Endothelial cell of umbilical vein (primary cell): ENCODE results near the gene LENEP. TPM values are rescaled to one million over a fixed set of nuclear protein-coding genes. Genes with fewer than 3 reads are reported as not detected.

Experiments used
- BruUV-seq: library from RNA; stranded (reverse); fragments of 400-500 nt; replicated peaks from 2 replicates; lab custom pipeline; 2021; lab: Mats Ljungman, UMichigan
- CTCF ChIA-PET: fragments of 300-600, 350-600 bp; sonication (Branson Sonifier 250); formaldehyde crosslinking; loops from one replicate; lab custom pipeline; 2021; ENCODE audit warnings: antibody characterized with exemption, inconsistent platforms; lab: Charles Lee
- POLR2A ChIA-PET: fragments of 300-600, 350-600 bp; sonication (Branson Sonifier 250); formaldehyde crosslinking; loops from one replicate; lab custom pipeline; 2021; ENCODE audit warnings: antibody characterized with exemption, inconsistent platforms; lab: Charles Lee
- DNase-seq: peaks from one replicate; pipeline ENCODE4 v3.0.0-alpha.2; 2011; ENCODE audit warnings: low read depth, low spot score
- FAIRE-seq: peaks from 2 replicates; lab custom pipeline; 2011; peaks lifted over from hg19 to GRCh38; lab: Jason Lieb, UNC
- H2AFZ ChIP-seq: 2 replicates; pipeline ENCODE4 v1.6.0; 2012; ENCODE audit warnings: low read depth, low read length, control low read depth, inconsistent platforms
- H3K27ac ChIP-seq: 2 replicates; pipeline ENCODE4 v1.5.1; 2011; ENCODE audit warnings: low read depth, mild to moderate bottlenecking, control low read depth, low read length, moderate library complexity; ENCODE audit not compliant: insufficient read depth
- H3K27me3 ChIP-seq, 2 experiments: 2 replicates each; pipeline versions ENCODE4 v1.6.0 to v1.6.1; 2011; ENCODE audit warnings: low read length in 2 of 2, mixed read lengths in 1 of 2; ENCODE audit not compliant: control insufficient read depth in 2 of 2, insufficient read depth in 2 of 2
- H3K36me3 ChIP-seq, 2 experiments: 2 replicates in 1 of 2; 3 replicates in 1 of 2; pipeline ENCODE4 v1.5.1; 2011; ENCODE audit warnings: low read length in 2 of 2, mild to moderate bottlenecking in 1 of 2, moderate library complexity in 1 of 2; ENCODE audit not compliant: control insufficient read depth in 2 of 2, insufficient read depth in 2 of 2; ENCODE audit errors: extremely low read depth in 1 of 2
- H3K4me1 ChIP-seq: 3 replicates; pipeline ENCODE4 v1.5.1; 2011; ENCODE audit warnings: mild to moderate bottlenecking, low read length; ENCODE audit not compliant: control insufficient read depth, insufficient read depth; ENCODE audit errors: extremely low read depth
- H3K4me2 ChIP-seq: 2 replicates; pipeline ENCODE4 v1.6.1; 2011; ENCODE audit warnings: low read length, control low read depth, mixed read lengths; ENCODE audit not compliant: insufficient read depth
- H3K4me3 ChIP-seq, 3 experiments: fragments of 200-600 bp in 1 of 3; sonication (generic), shearing (Covaris generic) in 1 of 3; replicated peaks in 1 of 3; 2 replicates each; pipeline ENCODE4 v1.5.1; 2011 to 2016; ENCODE audit warnings: control low read depth in 3 of 3, low read length in 3 of 3, mild to moderate bottlenecking in 2 of 3, inconsistent platforms in 1 of 3, low read depth in 1 of 3, moderate library complexity in 1 of 3; ENCODE audit not compliant: insufficient read depth in 1 of 3
- H3K79me2 ChIP-seq: 2 replicates; pipeline ENCODE4 v1.6.0; 2012; ENCODE audit warnings: low read length, inconsistent platforms; ENCODE audit not compliant: control insufficient read depth, insufficient read depth
- H3K9ac ChIP-seq: replicated peaks from 2 replicates; pipeline ENCODE3; 2011; ENCODE audit warnings: low read length, control low read depth; ENCODE audit not compliant: insufficient read depth; ENCODE audit errors: extremely low read depth
- H3K9me1 ChIP-seq: replicated peaks from 3 replicates; pipeline ENCODE4 v1.6.0; 2011; ENCODE audit warnings: mild to moderate bottlenecking, low read length; ENCODE audit not compliant: control insufficient read depth, insufficient read depth; ENCODE audit errors: extremely low read depth
- H3K9me3 ChIP-seq: replicated peaks from 2 replicates; pipeline ENCODE4 v1.5.1; 2012; ENCODE audit warnings: low read length, inconsistent platforms; ENCODE audit not compliant: control insufficient read depth, insufficient read depth
- H4K20me1 ChIP-seq: replicated peaks from 2 replicates; pipeline ENCODE3; 2011; ENCODE audit warnings: mild to moderate bottlenecking, low read length; ENCODE audit not compliant: control insufficient read depth, insufficient read depth; ENCODE audit errors: extremely low read depth
- EZH2 ChIP-seq: IDR thresholded peaks from 2 replicates; pipeline ENCODE4 v1.6.1; 2012; ENCODE audit warnings: borderline replicate concordance, low read depth, mild to moderate bottlenecking, moderate library complexity, low read length, inconsistent platforms; ENCODE audit not compliant: severe bottlenecking
- FOS ChIP-seq: IDR thresholded peaks from 2 replicates; pipeline ENCODE4 v1.6.1; 2011; ENCODE audit warnings: mild to moderate bottlenecking, low read length, moderate library complexity, borderline replicate concordance; ENCODE audit not compliant: insufficient read depth
- GATA2 ChIP-seq: IDR thresholded peaks from 2 replicates; pipeline ENCODE4 v1.7.0; 2011; ENCODE audit warnings: low read depth, mild to moderate bottlenecking, moderate library complexity, mixed read lengths, low read length; ENCODE audit not compliant: insufficient read length, insufficient read depth
- JUN ChIP-seq: IDR thresholded peaks from 2 replicates; pipeline ENCODE4 v1.6.1; 2011; ENCODE audit warnings: borderline replicate concordance, low read depth; ENCODE audit not compliant: insufficient read length, insufficient read depth
- MYC ChIP-seq: IDR thresholded peaks from one replicate; pipeline ENCODE4 v1.6.1; 2011; ENCODE audit warnings: mild to moderate bottlenecking, low read depth, low read length
- POLR2A ChIP-seq: IDR thresholded peaks from 2 replicates; pipeline ENCODE4 v1.6.1; 2012; ENCODE audit warnings: low read depth, mild to moderate bottlenecking, control low read depth, low read length
- POLR2AphosphoS5 ChIP-seq: IDR thresholded peaks from 2 replicates; pipeline ENCODE4 v1.6.1; 2012; ENCODE audit warnings: low read depth, mild to moderate bottlenecking, control low read depth, low read length, moderate library complexity; ENCODE audit not compliant: insufficient read depth
- dilution Hi-C: fragments of 300-500 bp; cut with MboI; formaldehyde crosslinking; loops from one replicate; pipeline ENCODE4 v1.15.0; 2019; ENCODE audit warnings: low sequenced_read_pairs; ENCODE audit not compliant: extremely low pct_ligation_motif_present
- intact Hi-C: fragments of 100-400 bp; cut with micrococcal nuclease; formaldehyde crosslinking; loops from one replicate; pipeline ENCODE4 v1.10.0; 2022
- polyA plus RNA-seq, 4 experiments: library from polyadenylated mRNA; depleted of rRNA in 3 of 4; stranded (reverse) in 3 of 4; unstranded in 1 of 4; fragments of >200 nt; gene quantifications; 2 replicates each; pipeline versions ENCODE4 v1.2.1 to v1.2.3, GENCODE V29; 2011 to 2012; ENCODE audit warnings: missing spikeins in 1 of 4
- total RNA-seq: library from RNA; stranded (reverse); gene quantifications from 2 replicates; pipeline ENCODE4 v1.2.3, GENCODE V29; 2021
- TF ChIP-seq, protein P1 (sequence below): IDR thresholded peaks from 2 replicates; pipeline ENCODE4 v1.6.1; 2011; ENCODE audit not compliant: insufficient read depth, insufficient read length
- TF ChIP-seq, protein P2 (sequence below), 2 donors: IDR thresholded peaks; 1 replicate in 1 of 2; 2 replicates in 1 of 2; pipeline ENCODE4 v1.5.1; 2011; ENCODE audit warnings: low read length in 2 of 2, mild to moderate bottlenecking in 2 of 2, moderate library complexity in 2 of 2, control low read depth in 1 of 2, inconsistent platforms in 1 of 2, low read depth in 1 of 2; ENCODE audit not compliant: insufficient read depth in 1 of 2; ENCODE audit errors: extremely low read depth in 1 of 2

The LENEP gene
- total and polyA plus RNA-seq, 2 donors (not counting 3 experiments of a cell fraction or from before 2014, with no cell fraction given) = 0.64 TPM; not detected in 1

DNA sequence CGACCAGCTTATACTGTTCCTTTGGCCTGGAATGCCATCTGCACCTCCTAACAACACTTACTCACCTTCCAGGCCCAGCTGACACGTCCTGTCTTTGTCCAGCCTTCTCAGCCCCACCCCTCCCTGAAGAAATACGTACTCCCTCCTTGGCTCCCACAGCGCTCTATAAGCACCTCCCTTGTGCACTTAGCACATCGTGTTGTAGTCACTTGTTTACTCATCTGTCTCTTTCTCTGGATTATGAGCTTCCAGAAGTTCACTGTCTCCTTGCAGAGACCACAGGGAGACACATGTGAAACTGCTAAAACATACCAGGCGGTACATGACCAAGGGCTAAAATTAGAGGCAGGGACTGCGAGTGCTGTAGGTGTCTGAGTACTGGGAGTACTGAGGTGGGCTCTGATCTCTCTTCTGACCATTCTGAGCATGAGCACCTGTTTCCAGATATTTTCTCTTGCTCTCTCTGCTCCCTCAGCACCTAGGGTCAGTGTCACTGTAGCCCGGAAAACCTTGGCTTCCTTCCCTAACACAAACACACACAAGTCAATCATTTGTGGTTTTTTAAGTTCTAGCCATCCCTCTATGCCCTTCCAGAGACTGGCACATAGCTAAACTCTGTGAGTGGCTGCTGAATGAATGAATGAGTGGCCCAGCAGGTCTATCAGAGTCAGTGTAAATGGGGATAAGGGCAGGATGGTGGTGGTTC, 45.4 kb downstream of the LENEP start:
- ChIA-PET POLR2A (no interaction called here), CTCF (interaction anchor here (1.1 to 3.2 kb wide), 3 partner anchors 12 to 25 kb away, joined by 4 to 20 read pairs (median 6); partner anchors contain the start of gene ADAM15)
- Histone ChIP-seq H3K9me1 (no peaks in the 10 kb centered on the region), H4K20me1 (no peaks in the 10 kb centered on the region), H3K4me2 (no peak overlapping the region), H3K36me3 (no peaks in the 10 kb centered on the region), H3K9me3 (no peaks in the 10 kb centered on the region), H2AFZ (no peak overlapping the region), H3K9ac (no peak overlapping the region), H3K4me3 (no peak overlapping the region), H3K27ac (no peak overlapping the region), H3K79me2 (no peaks in the 10 kb centered on the region), H3K27me3 (peaks cover 0 to 5% of the 10 kb centered on the region in 2 experiments), H3K4me1 (peaks cover 4% of the 10 kb centered on the region)
- TF ChIP-seq GATA2 (no peak), POLR2A (no peak), MYC (no peak), JUN (no peak), FOS (no peak), POLR2AphosphoS5 (no peak), EZH2 (no peak)
- TF ChIP-seq, protein P1, sequence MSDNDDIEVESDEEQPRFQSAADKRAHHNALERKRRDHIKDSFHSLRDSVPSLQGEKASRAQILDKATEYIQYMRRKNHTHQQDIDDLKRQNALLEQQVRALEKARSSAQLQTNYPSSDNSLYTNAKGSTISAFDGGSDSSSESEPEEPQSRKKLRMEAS = no peak
- TF ChIP-seq, protein P2, sequence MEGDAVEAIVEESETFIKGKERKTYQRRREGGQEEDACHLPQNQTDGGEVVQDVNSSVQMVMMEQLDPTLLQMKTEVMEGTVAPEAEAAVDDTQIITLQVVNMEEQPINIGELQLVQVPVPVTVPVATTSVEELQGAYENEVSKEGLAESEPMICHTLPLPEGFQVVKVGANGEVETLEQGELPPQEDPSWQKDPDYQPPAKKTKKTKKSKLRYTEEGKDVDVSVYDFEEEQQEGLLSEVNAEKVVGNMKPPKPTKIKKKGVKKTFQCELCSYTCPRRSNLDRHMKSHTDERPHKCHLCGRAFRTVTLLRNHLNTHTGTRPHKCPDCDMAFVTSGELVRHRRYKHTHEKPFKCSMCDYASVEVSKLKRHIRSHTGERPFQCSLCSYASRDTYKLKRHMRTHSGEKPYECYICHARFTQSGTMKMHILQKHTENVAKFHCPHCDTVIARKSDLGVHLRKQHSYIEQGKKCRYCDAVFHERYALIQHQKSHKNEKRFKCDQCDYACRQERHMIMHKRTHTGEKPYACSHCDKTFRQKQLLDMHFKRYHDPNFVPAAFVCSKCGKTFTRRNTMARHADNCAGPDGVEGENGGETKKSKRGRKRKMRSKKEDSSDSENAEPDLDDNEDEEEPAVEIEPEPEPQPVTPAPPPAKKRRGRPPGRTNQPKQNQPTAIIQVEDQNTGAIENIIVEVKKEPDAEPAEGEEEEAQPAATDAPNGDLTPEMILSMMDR (IDR thresholded peaks at IDR 0.05; ENCODE audit: extremely low read depth in 1 of 2, insufficient read depth in 1 of 2, low read depth in 1 of 2, low read length in 2 of 2) = no peak
- DNase-seq = no peak
- no TSS peak for BruUV-seq
- intact Hi-C loops = no loop called here
- FAIRE-seq = peak; percentile 24
- dilution Hi-C loops = no loop called here
